Adrenal gland (tissue), 12 donors: ENCODE data around the gene ZNF528. TPM values are rescaled to one million over a fixed set of nuclear protein-coding genes. Genes with fewer than 3 reads are reported as not detected.

Experiments used
- DNase-seq, 7 donors: peaks; one replicate each; pipeline ENCODE4 v3.0.0-alpha.2; 2019 to 2020
- H3K27ac ChIP-seq, 5 donors: fragments of 200-600 bp; sonication (generic) in 4 of 5; 1 replicate in 3 of 5; 2 replicates in 2 of 5; pipeline versions ENCODE4 v1.5.1 to v1.8.0; 2016 to 2020; ENCODE audit warnings: mild to moderate bottlenecking in 1 of 5
- H3K27me3 ChIP-seq: fragments of 200-600 bp; 2 replicates; pipeline ENCODE4 v1.8.0; 2021
- H3K36me3 ChIP-seq, 2 donors: fragments of 200-600 bp; replicated peaks in 1 of 2; 1 replicate in 1 of 2; 2 replicates in 1 of 2; pipeline versions ENCODE4 v1.5.1 to v1.8.0; 2018 to 2022
- H3K4me1 ChIP-seq, 2 donors: fragments of 200-600 bp; replicated peaks in 1 of 2; 1 replicate in 1 of 2; 2 replicates in 1 of 2; pipeline versions ENCODE4 v1.5.1 to v1.8.0; 2018 to 2021
- H3K4me3 ChIP-seq, 4 donors: fragments of 200-600 bp; sonication (generic) in 3 of 4; one replicate each; pipeline ENCODE4 v1.5.1; 2016 to 2018
- H3K9me3 ChIP-seq, 3 donors: fragments of 200-600 bp; sonication (generic) in 1 of 3; replicated peaks in 1 of 3; 1 replicate in 2 of 3; 2 replicates in 1 of 3; pipeline versions ENCODE4 v1.5.1 to v1.8.0; 2016 to 2021
- CTCF ChIP-seq, 6 experiments: fragments of 450-650 bp in 4 of 6; fragments of 200-600 bp in 2 of 6; sonication (generic) in 1 of 6; IDR thresholded peaks; 1 replicate in 5 of 6; 2 replicates in 1 of 6; pipeline versions ENCODE4 v1.5.1 to v1.8.0; 2016 to 2021; ENCODE audit warnings: antibody characterized with exemption in 6 of 6, mild to moderate bottlenecking in 2 of 6, moderate library complexity in 1 of 6
- POLR2A ChIP-seq, 2 donors: fragments of 450-650 bp; IDR thresholded peaks; one replicate each; pipeline ENCODE4 v1.6.1; 2017; ENCODE audit warnings: antibody characterized with exemption in 2 of 2, mild to moderate bottlenecking in 2 of 2, moderate library complexity in 1 of 2
- WGBS, 4 donors: extraction: QIAGEN DNeasy Blood & Tissue Kit in 2 of 4; methylation state at CpG; one replicate each; pipeline versions ENCODE4 v1.1.5 to v1.1.7; 2013 to 2017; 5-methylcytosine and 5-hydroxymethylcytosine counted together
- intact Hi-C, 2 donors: fragments of 100-400 bp; cut with DNase I; formaldehyde crosslinking; loops; one replicate each; pipeline versions ENCODE4 v1.14.1 to v1.15.0; 2022 to 2023
- polyA plus RNA-seq, 3 donors: library from polyadenylated mRNA; stranded (reverse); fragments of 200-250 nt in 2 of 3; fragments of 350-450 nt in 1 of 3; fragmentation: Illumina TruSeq in 1 of 3; extraction: RNeasy Lipid Tissue Mini Kit (QIAGEN cat#74804) in 1 of 3; gene quantifications; one replicate each; pipeline ENCODE4 v1.2.3, GENCODE V29; 2013 to 2014
- small RNA-seq, 2 donors: library from RNA; depleted of rRNA; stranded (forward); fragments of <200 nt; gene quantifications; one replicate each; pipeline ENCODE3, GENCODE V24; 2016
- total RNA-seq, 9 donors: library from RNA; depleted of rRNA in 4 of 9; stranded (reverse); fragments of >200 nt in 4 of 9; fragments of 120-200 nt in 1 of 9; fragmentation: NEBNext Ultra II Directional in 1 of 9; extraction: Animal tissue kit (Norgen Biotek cat#: 25700) in 1 of 9; gene quantifications; one replicate each; pipeline versions ENCODE4 v1.1.0 to v1.2.4, GENCODE V29; 2013 to 2023
- donor health status: healthy with polysubstance abuse.
- donor health status: Bipolar disorder and iron deficiency.
- donor health status: DM: yes; HTN: yes; CAD: no.
- donor health status: DM: no; HTN: no; CAD: no.
- donor health status: DM: no; HTN: no; CAD: no.
- donor health status: DM: yes; HTN: yes; CAD: no.

ZNF528 gene
- total and polyA plus RNA-seq, 12 donors, result 7.6 to 48.5 (median 23.4) TPM

- Histone ChIP-seq H3K36me3 (no peaks in the 10 kb centered on the region), H3K27ac (no peak overlapping the region), H3K4me3 (no peak overlapping the region), H3K4me1 (no peaks in the 10 kb centered on the region), H3K27me3 (no peaks in the 10 kb centered on the region), H3K9me3 (peaks cover 0 to 48% (median 22%) of the 10 kb centered on the region in 3 donors)
- no peak for DNase-seq
- WGBS, 4 donors, result 85 to 91% (median 87%) methylated on average over 14 of the region's 14 CpGs
- TF ChIP-seq CTCF (IDR thresholded peaks at IDR 0.05), result no peak
- no peak for TF ChIP-seq POLR2A (IDR thresholded peaks at IDR 0.05)
- intact Hi-C loops, result no loop called here
Observed at GRCh38 chr19:52464798-52465470, 67.3 kb downstream of the ZNF528 start.

Small RNAs within 50 kb of the gene (small RNA-seq; reads per million reads assigned to genes)
- gene AC010332.1, result 0 reads per million in 2 donors

Other genes starting within 250 kb of the ZNF528 start
- 100 to 1,000 TPM in 1 of 9 donors, 10 to 100 TPM in 7, 1 to 10 TPM in 1; 7.4 to 180 (median 36.0) TPM for gene ZNF836, start 226.2 kb upstream of the ZNF528 start, total RNA-seq
- 10 to 100 TPM; 13.2 to 61.2 (median 15.1) TPM for gene ZNF836, start 226.2 kb upstream of the ZNF528 start, polyA plus RNA-seq
- 1,000 to 10,000 TPM in 1 of 9 donors, 100 to 1,000 TPM in 8; 161 to 1,330 (median 354) TPM for gene PPP2R1A, start 207.8 kb upstream of the ZNF528 start, total RNA-seq
- gene PPP2R1A, start 207.8 kb upstream of the ZNF528 start, polyA plus RNA-seq, result 100 to 1,000 TPM; 349 to 638 (median 554) TPM
- gene ZNF766, start 128.3 kb upstream of the ZNF528 start, total RNA-seq, result 10 to 100 TPM in 6 of 9 donors, 1 to 10 TPM in 3; 2.3 to 18.8 (median 13.3) TPM
- 10 to 100 TPM in 1 of 3 donors, 1 to 10 TPM in 2; 2.8 to 21.4 (median 3.8) TPM for gene ZNF766, start 128.3 kb upstream of the ZNF528 start, polyA plus RNA-seq
- gene ZNF480, start 100.7 kb upstream of the ZNF528 start, total RNA-seq, result 10 to 100 TPM in 4 of 9 donors, 1 to 10 TPM in 5; 2.1 to 15.1 (median 9.0) TPM
- 10 to 100 TPM in 2 of 3 donors, 1 to 10 TPM in 1; 7.2 to 16.3 (median 13.2) TPM for gene ZNF480, start 100.7 kb upstream of the ZNF528 start, polyA plus RNA-seq
- gene ZNF610, start 61.6 kb upstream of the ZNF528 start, total RNA-seq, result 10 to 100 TPM in 1 of 9 donors, 1 to 10 TPM in 8; 1.9 to 10.2 (median 4.3) TPM
- gene ZNF610, start 61.6 kb upstream of the ZNF528 start, polyA plus RNA-seq, result 10 to 100 TPM in 1 of 3 donors, 1 to 10 TPM in 2; 2.9 to 13.6 (median 4.3) TPM
- 10 to 100 TPM in 8 of 9 donors, 1 to 10 TPM in 1; 7.5 to 23.1 (median 16.4) TPM for gene ZNF880, start 27.9 kb upstream of the ZNF528 start, total RNA-seq
- 10 to 100 TPM; 18.3 to 19.4 (median 18.8) TPM for gene ZNF880, start 27.9 kb upstream of the ZNF528 start, polyA plus RNA-seq
- under 1 TPM in 3 of 9 donors, not detected in 6; 0.11 to 0.18 (median 0.11) TPM for gene ZNF534, start 31.3 kb downstream of the ZNF528 start, total RNA-seq
- gene ZNF534, start 31.3 kb downstream of the ZNF528 start, polyA plus RNA-seq, result under 1 TPM in 1 of 3 donors, not detected in 2; 0.16 TPM
- 1 to 10 TPM in 5 of 9 donors, under 1 TPM in 4; 0.09 to 5.3 (median 1.2) TPM for gene ZNF578, start 55.7 kb downstream of the ZNF528 start, total RNA-seq
- 1 to 10 TPM in 1 of 3 donors, under 1 TPM in 2; 0.16 to 1.7 (median 0.47) TPM for gene ZNF578, start 55.7 kb downstream of the ZNF528 start, polyA plus RNA-seq
- gene ZNF808, start 129.8 kb downstream of the ZNF528 start, total RNA-seq, result 10 to 100 TPM in 7 of 9 donors, 1 to 10 TPM in 2; 7.6 to 28.8 (median 14.6) TPM
- gene ZNF808, start 129.8 kb downstream of the ZNF528 start, polyA plus RNA-seq, result 1 to 10 TPM; 1.6 to 7.2 (median 6.0) TPM
- 10 to 100 TPM in 6 of 9 donors, 1 to 10 TPM in 3; 4.6 to 21.3 (median 13.0) TPM for gene ZNF701, start 172.4 kb downstream of the ZNF528 start, total RNA-seq
- 1 to 10 TPM; 4.0 to 10.0 (median 7.5) TPM for gene ZNF701, start 172.4 kb downstream of the ZNF528 start, polyA plus RNA-seq
- 100 to 1,000 TPM in 2 of 9 donors, 10 to 100 TPM in 7; 23.4 to 185 (median 47.4) TPM for gene ZNF83, start 240.5 kb downstream of the ZNF528 start, total RNA-seq
- 100 to 1,000 TPM in 2 of 3 donors, 10 to 100 TPM in 1; 50.0 to 344 (median 165) TPM for gene ZNF83, start 240.5 kb downstream of the ZNF528 start, polyA plus RNA-seq